Activated CD4-positive, alpha-beta T cell treated with anti-CD3 and anti-CD28 coated beads, Interleukin-10, Interleukin-2, amounts not matched to agents 100 ng/mL and 50 ng/mL, durations not matched to agents 16 hours and 8 hours (primary cell): ENCODE results near the gene MYO5B.

Experiments used
- DNase-seq: peaks from one replicate; pipeline ENCODE4 v3.0.0-alpha.2; 2020

MYO5B gene

DNA sequence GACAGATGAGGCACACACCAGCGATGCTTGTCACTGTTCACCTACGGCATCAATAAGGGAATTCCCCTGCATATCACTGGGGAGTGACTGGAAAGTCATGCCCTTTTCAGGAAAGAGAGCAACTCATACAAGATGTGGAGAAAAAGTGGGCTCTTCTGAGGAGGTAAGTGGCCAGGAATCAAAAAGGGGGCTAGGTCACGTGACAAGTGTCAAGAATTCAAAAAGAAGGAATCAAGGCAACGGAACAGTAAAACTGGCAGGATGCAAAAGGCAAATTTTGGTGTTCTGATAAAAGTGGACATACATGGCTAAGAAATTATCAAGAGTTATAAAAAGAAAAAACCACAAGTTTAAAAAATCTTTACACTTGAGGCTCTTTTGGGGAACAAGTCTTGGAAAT is 190.9 kb downstream of the MYO5B start:
- no peak for DNase-seq

DNA sequence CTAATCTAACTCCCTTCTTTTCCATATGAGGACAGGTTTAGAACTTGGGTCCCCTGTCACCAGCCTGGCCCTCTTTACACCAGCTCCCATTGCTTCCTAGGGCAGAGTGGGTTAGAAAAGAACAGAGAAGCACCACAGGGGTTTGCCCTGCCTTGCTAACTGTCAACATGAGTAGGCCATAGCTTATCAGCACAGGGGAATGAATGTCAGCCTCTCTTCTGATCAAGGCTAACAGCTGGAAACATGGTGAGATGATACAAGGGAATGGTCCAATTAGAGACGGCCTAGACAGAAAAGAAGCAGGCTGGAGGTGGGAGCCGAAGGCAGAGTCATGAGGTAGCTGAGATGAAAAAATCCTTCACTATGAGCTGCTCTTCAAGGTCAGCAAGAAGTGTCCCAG is 192.2 kb downstream of the MYO5B start:
- DNase-seq: no peak

DNA sequence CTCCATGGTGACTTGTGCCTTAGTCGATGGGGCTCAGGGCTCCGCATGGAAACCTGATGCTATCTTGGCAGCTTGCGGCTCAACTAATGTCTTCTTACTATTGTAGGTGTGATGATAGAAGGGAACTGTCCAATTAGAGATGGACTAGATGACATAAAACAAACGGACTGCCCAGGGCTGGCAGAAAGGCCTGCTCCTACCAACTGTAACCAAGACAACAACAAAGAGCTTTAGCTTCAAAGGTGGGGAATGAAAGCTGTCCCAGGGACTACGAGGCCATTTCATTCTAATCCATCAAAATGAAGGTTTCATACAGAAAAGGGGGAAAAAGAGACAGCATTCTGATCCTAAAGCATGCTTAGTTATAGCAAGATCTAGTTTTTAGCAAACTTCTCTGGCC is 194.7 kb downstream of the MYO5B start:
- DNase-seq: no peak

DNA sequence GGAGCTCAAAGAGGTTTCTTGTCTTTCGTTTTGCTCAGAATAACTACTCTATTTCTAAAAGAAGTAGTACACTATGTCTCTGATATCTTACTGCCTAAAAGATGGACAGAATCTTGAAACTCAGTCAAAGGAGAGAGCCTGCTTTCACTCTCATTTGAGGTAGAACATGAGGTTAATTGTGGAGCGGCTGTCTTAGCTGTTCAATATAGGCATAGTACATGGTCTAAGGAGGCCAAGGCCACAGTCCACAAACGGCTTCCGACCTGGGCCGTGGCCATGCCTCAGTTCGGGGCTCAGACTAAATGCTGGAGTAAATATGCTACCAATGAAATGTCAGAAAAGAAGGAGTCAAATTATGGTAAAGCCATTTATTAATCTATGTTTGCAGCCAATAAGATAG is 195.8 kb downstream of the MYO5B start:
- DNase-seq: no peak

DNA sequence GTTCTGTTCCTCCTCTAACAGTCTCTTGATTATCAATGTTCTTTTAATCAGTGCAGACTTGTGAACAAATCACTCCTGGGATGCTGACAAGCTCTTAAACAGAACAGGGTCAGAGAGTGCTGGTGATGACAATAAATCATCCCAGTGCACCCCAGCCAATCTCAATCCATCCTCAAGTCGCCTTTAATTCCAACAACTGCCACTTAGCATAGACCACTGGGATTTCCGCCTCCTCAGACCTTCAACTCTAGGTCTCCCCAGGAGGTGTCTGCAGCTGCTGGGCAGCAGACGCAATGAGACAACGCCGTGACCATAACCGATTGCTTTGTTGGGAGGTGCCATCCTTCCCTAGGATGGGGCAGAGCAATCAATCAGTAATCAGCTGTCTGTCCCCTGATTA is 197.4 kb downstream of the MYO5B start:
- no peak for DNase-seq

DNA sequence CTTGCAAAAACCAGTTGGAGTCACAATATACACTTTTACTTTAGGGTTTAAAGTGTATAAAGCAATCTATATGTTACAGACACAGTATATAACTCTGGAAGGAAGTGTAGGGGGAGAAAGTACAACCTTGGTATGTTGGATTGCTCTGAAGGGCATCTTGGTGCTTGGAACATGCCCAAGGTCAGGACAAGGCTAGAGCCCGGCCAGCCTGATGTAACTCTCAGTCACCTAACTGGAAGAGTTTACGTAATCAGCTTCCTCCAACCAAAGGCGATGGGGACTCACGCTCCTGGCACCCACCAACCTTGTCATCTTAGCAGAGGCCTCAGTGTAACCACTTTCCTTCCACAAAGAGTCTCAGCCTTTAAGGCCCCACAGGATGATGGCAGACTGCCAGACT is 200.5 kb downstream of the MYO5B start:
- no peak for DNase-seq

DNA sequence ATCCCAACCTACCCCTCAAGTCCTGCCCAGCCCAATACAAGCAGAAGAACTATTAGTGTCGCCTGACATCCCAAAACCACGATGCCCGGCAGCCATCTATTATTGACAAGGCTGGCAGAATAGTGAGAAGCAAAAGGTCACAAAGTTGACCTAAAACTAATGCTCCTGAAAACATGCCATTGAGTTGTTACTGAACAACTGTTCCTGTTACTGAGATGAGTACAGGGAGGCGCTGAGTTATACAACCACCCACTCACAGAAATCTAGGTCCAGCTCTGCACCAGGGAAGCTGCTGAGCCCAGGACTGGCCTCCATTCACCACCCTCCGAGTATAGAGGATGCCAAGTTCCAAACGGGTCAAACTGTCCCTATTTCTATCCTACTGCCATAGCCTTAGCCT is 201.6 kb downstream of the MYO5B start:
- no peak for DNase-seq

DNA sequence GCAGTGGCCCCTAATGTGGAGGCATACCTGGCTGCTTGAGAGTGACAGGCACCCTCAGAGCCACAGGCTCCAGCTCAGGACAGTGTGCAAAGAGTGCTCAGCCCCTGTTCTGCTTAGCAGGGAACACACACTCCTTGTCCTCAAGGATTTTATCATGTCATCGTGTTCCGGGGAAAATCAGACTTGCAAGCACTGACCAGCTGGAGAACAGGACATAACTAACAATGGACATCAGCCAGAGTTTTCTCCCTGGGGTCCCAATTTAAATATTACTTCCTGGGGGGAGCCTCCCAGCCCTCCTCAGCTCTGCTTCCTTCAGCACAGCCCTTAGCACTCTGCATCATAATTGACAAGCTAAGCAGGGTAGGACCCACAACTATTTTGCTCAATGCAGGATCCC is 206.2 kb downstream of the MYO5B start:
- no peak for DNase-seq

DNA sequence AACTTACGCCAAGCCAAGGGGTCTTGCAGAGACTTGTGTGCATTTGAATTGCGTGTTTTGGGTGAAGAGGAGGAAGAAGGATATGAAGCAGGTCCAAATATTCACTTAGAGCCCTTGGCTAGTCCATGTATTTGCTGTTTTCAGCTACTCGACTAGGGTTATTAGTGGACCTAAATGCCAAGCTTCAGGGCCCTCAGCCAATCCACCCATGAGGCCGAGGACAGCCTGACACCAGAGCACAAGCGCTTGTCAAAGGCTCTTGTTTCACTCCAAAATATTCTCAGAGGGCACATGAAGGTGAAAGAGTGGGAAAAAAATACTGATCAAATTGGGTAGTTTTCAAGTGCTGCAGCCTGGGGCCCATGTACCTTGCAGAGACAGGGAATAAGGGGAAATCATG is 206.8 kb downstream of the MYO5B start:
- no peak for DNase-seq

DNA sequence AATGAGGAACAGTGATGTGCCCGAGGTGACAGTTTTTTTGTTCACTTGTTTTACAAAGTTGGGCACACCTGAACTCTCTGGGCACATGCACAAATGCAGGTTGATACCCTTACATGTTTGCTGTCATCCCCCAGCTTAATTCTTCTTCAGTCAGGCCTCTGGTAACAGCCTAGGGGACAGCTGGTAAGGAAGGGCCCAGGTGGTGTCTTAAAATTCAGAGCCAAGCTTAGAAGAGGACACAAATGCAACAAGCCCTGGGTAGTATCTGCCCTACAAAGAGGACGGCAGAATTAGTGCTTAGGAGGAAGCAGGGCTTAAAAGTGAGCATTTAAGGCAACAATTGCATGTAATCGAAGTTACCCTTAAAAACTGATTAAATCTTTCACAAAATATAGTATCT is 209.7 kb downstream of the MYO5B start:
- DNase-seq: no peak

DNA sequence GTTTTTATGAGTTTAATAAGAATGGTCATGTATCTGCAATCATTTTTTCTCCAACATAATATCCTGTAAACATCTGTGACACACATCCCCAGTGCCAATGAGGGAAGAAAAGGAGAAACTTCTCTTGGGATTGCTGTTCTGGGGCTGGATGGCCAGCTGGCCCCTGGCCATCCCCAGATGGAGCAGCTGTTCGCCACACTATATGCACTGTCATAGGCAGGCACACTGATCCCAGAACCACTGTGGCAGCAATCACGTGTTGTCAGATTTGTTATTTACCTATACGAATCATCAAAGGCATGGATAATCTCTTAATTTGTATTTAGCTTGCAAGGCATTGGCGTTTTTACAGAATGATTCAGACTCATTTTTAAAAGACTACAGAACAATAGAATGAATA is 214.1 kb downstream of the MYO5B start:
- DNase-seq: no peak

DNA sequence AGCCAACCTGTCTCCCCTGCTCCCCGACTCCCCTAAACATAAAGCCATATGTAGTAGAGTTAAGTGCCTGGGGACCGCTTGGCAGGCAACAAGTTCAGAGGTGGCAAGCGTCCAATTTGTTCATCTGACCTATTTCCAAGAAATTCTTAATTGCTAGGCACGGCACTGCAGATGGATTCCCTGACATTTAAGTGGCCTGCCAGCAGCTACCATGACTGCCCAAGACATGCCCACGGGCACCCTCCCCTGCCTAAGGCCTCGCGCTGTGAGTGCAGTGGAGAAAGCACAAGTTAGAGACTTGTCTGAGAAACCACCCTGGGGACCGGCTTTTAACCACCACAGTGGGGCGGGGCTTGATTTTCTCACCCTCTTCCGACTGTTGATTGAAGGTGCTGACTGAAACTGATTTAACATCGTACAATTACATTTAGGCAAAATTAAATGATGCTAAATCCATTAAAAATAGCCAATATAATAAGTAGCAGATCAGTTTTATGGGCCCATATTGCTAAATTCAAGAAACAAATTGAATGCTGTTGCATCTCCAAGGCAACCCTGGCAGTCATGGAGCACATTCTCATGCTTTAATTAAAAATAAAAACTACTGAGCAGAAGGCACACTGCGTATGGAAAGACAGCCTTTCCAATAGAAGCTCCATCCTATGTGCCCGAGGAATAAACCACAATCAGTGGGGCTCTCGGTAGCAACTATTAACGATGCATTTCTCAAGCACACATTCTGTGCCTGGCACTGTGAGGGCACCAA is 218.0 kb downstream of the MYO5B start:
- DNase-seq: no peak

DNA sequence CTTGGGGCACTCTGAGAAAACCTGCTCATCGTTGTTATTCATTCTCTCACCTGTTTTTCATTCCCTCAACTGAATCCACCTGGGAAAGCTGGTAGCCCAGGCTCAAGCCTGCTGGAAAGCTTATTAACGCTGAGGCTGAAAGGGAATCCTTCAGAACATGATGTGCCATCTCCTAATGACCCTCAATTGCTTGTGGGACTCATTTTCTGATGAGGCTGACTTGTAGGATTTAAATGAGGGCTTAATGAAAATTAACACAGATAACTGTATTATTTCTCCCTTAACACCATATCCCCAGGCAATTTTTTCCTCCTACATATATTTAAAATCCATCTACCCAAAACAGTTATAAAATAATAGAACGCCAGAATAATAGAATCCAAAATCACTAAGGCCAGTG is 218.9 kb downstream of the MYO5B start:
- DNase-seq: no peak

DNA sequence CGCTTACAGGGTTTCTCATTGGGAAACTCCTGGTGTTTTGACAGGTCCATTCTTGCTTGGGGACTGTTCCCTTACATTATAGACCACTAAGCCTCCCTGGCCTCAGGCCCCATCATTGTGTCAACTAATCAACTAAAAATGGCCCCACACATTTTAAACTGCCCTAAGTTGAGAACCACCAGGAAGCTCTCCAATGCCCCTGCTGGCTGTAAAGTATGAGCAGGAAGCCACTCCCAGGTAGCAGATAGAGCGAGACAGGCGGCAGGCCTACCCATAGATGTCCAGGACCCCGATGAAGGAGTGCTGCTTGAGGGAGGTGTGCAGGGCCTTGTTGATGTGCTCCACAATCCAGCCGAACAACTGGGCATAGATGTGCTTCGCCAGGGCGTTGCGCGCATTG is 220.9 kb downstream of the MYO5B start:
- DNase-seq: no peak

DNA sequence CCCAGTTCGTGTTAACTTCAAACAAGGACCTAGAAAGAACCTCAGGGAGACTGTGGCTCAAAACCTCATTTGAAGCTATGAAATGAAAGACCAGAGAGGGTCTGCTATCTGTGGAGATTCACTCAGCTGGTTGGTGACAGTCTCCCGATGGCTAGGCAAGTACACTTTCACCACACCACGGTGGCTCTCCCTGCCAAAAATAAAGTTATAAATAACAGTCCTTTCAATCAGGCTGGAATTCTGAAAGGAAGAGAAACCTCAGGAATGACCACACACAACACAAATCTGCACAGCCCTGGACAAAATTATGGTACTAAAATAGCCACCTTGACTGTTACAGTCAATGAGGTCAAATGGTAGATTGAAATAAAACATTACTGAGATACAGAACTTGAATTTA is 221.4 kb downstream of the MYO5B start:
- no peak for DNase-seq

DNA sequence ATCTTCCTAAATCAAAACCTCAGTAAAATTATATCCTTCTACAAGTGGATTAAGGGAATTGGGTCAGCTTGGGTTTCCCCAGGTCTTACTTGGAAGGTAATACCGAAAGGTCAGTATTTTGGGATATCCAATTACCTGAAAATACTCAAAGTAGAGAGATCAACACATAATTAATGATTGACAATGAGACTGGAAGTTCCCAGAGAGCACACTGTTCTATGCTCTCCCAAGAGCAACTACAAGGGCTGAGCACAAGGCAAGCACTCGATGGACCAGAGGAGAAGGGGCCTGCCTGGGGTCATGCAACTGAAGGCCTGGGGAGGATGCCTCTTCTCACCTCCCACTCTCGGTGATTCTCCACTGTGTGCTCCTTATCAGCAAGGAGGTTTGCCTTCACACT is 222.4 kb downstream of the MYO5B start:
- DNase-seq: no peak

DNA sequence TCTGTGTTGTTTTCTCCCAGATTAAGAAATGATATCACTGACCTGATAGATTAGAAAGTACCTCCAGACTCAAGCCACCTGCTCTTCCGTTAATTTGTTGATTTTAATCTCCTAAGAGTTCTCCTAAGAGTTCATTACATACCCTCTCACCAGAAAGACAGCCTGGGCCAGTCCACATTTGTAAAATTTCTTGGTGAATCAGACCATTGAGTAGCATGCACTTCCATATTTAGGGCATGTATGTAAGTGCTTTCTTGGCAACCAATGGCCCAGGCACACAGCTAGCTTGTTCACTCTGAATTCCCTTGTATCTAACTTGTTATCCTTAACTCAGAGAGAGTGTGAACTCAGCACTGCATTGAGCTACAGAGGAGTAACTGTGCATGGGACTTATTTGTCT is 223.5 kb downstream of the MYO5B start:
- no peak for DNase-seq

DNA sequence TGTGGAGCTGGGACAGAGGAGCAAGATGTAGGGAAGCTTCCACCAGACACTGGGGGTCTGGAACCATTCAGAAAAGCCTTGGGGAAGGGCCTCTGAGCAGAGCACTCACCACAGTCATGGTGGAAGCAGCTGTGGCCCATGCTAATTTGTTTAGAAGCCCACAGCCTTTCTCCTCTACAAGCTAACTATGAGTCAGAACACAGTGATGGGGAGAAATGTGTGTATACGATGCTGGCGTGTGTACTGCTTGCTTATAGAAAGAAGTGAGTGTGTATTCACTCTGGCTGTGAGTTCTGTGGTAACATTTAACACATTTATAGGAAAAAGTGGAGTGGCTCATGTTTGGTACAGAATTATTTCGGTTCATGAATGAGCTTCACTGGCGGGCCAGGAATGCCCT is 224.6 kb downstream of the MYO5B start:
- no peak for DNase-seq

DNA sequence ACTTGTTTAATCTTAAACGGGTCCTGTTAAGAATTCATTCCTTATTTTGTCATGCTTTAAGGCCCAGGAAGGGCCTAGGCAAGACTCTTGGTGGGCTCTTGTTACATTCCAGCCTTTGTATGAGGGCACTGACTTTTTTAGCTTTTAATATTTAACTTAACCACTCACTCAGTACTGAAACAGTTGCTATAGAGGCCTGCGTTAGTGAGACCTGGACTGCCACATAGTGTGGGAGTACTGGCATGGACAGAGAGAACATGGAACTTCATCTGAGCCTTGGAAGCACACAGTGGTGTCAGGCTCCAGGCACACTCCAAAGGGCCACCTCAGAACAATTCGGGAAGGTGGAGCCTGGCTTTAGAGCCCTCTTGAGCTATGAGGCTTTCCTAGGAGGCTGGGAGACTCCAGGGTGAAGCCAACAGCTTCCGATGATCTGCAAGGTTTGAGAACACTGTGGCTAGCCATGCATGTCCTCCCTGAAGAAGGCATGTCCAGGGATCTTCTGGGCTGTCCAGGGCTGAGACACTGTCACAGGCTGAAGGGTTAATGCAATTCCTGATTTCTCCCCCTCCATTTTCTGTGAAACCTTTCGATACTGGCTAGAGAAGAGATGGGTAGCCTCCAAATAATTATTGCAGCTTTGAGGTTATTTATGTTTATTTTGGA is 226.2 kb downstream of the MYO5B start:
- DNase-seq: no peak

DNA sequence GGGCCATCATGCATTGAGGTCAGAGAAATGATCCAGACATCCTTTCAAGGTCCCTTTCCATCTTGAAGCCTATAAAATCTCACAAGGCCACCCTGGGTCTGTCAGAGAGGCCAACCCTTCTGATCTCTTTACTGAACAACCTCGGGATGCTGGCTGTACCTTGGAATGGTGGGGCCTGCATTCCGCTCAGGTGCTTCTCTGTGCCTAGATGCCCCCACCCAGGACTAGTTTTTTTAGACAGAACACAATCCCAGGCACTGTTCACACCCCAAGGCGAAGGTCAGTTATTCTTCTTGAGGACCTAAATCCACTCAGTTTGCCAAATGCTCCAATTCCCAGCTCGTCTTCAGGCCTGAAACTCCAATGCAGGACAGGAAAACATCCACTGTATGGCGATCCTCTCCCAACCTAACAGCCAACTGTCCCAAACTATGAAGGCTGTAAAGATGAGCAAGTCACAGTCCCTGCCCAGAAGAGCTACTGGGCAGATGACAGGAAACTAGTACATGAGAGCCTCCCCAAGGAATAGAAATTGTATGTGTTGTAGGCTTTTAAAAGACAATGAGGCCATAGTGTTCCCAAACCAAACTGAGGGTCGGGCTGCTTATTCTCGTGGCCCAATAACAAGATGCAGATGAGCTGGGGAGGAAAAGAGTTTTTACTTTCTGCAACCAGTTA is 227.2 kb downstream of the MYO5B start:
- DNase-seq: no peak

DNA sequence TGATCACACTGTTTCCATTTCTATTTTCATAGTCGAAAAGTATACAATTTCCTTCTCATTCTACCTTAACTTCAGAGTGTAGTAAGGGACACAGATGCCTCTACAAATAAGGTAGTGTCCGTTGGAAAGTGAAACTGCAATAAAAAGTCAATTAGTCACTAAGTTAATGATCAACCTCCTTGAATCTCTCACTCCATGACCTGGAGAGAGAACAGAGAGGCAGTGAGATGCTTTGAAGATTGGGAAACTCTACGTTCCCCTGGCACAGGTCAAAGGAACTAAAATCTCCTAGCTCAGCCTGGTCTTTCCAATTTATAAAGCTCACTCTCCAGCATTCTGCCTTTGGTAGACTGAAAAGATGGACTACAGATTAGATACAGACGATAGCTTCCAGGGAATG is 227.8 kb downstream of the MYO5B start:
- DNase-seq: no peak

DNA sequence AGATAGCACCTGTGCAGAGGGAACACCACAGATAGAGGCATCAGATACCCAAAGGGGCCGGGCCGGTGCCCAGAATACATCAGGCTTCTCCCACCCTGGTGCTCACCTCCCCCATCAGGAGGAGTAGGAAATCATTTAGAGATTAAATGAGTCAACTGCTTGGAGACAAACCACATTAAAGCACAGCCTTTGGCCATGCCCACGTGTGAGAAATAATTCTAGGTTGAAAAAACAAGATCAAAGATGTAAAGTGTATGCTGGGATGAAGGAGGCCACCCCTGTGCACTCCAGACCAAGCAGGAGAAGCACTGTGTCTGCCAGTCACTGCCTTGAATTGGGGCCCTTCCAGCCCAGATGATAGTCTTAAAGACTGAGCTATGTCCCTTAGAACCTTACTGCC is 228.9 kb downstream of the MYO5B start:
- DNase-seq: no peak

DNA sequence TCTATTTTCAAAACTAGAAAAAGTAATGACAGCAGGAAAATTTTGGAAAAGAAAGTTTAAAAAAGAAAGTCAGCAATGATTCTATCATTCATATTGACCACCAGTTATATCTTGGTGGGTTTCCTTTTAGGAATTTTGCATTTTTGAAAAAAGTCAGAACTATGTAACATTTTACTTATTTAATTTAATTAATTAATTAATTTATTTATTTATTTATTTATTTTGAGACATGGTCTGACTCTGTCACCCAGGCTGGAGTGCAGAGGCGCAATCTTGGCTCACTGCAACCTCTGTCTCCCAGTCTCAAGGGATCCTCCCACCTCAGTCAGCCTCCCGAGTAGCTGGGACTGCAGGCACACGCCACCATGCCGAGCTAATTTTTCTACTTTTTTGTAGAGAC is 231.7 kb downstream of the MYO5B start:
- DNase-seq: no peak

DNA sequence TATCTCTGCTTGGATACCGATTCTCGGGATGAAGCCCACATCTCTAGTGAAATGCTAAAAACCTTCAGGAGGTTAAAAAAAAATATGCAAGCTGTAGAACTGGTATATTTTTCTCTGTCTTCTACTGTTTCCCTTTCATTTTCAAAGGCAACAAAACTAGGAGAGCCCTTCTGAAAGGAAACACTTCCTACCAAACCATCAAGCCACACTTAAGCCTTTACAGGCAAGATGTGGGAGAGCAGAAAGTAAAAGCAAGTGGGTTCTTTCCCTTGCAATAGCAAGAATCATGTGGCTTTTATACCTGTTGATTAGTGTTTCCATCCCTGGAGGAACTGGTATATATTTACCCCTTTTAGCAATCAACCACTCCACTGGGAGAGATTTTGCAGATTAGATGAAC is 233.7 kb downstream of the MYO5B start:
- no peak for DNase-seq

DNA sequence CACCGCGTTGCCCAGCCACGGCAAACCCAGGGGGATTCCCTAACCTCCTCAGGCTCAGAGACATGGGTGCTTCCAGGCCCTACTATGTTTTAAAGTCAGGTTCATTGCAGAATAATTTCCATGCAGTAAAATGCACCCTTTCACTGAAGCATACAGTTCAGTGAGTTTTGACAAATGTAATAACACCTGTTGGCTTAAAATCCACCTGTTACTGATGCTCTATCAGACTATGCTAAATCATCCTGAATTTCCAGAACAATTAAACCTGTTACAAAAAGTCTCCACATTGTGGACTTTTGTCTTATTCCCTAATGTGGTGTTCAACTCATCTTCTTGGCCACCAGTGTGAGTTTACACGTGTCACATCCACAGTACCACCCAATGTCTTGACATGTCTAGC is 234.6 kb downstream of the MYO5B start:
- DNase-seq: no peak
